ENCODE data around the gene DAPK1. TPM values are rescaled to one million over a fixed set of nuclear protein-coding genes. Genes with fewer than 3 reads are reported as not detected.

DAPK1 gene
- total and polyA plus RNA-seq, 8 donors, result 9.0 to 88.7 (median 50.7) TPM

- no peaks in the 10 kb centered on the region for H3K9me3 ChIP-seq
- intact Hi-C loops (cut with DNase I; ENCODE audit: low total_unique reads), result loop anchor here (10.0 kb wide), 1 partner anchor 128 kb away; no protein-coding TSS in a partner anchor
- no peak for DNase-seq
- peaks cover 6 to 38% (median 31%) of the 10 kb centered on the region in 4 donors for H3K36me3 ChIP-seq
- H3K4me3 ChIP-seq, result no peak overlapping the region
- H3K27me3 ChIP-seq, result no peaks in the 10 kb centered on the region
- TF ChIP-seq CTCF (IDR thresholded peaks at IDR 0.05), result no peak
- no peak for TF ChIP-seq POLR2AphosphoS5 (IDR thresholded peaks at IDR 0.05)
- TF ChIP-seq EP300 (IDR thresholded peaks at IDR 0.05), result no peak
- H3K4me1 ChIP-seq, result peaks cover 0 to 23% (median 7%) of the 10 kb centered on the region in 4 donors
- no peak overlapping the region for H3K27ac ChIP-seq
- 43 to 70% (median 46%) methylated on average over 4 of the region's 4 CpGs for whole genome bisulfite sequencing, 5 donors
These were observed 189.5 kb downstream of the DAPK1 start for GRCh38 chr9:87687207-87687606.

- Histone ChIP-seq H3K36me3 (peaks cover 5 to 57% (median 55%) of the 10 kb centered on the region in 4 donors), H3K4me3 (no peak overlapping the region), H3K27me3 (no peaks in the 10 kb centered on the region), H3K9me3 (no peaks in the 10 kb centered on the region), H3K4me1 (no peaks in the 10 kb centered on the region), H3K27ac (no peak overlapping the region)
- no peak for DNase-seq
- intact Hi-C loops (cut with DNase I; ENCODE audit: low total_unique reads), result no loop called here
- TF ChIP-seq EP300 (IDR thresholded peaks at IDR 0.05) (no peak), POLR2A (IDR thresholded peaks at IDR 0.05) (no peak), POLR2AphosphoS5 (IDR thresholded peaks at IDR 0.05) (no peak), CTCF (IDR thresholded peaks at IDR 0.05) (no peak)
- 93 to 100% (median 98%) methylated on average over 3 of the region's 3 CpGs for WGBS, 5 donors
These were observed 196.6 kb downstream of the DAPK1 start for GRCh38 chr9:87694236-87694755.

GRCh38 chr9:87695523-87695922 is 197.9 kb downstream of the DAPK1 start:
- Histone ChIP-seq H3K36me3 (peaks cover 5 to 68% (median 64%) of the 10 kb centered on the region in 4 donors), H3K4me3 (no peak overlapping the region), H3K9me3 (no peaks in the 10 kb centered on the region), H3K27me3 (no peaks in the 10 kb centered on the region), H3K4me1 (no peaks in the 10 kb centered on the region), H3K27ac (no peak overlapping the region)
- 67 to 93% (median 76%) methylated on average over 1 of the region's 1 CpG for WGBS, 5 donors
- intact Hi-C loops (cut with DNase I; ENCODE audit: low total_unique reads), result no loop called here
- TF ChIP-seq POLR2AphosphoS5 (IDR thresholded peaks at IDR 0.05) (no peak), CTCF (IDR thresholded peaks at IDR 0.05) (no peak), EP300 (IDR thresholded peaks at IDR 0.05) (no peak), POLR2A (IDR thresholded peaks at IDR 0.05) (no peak)
- DNase-seq, result no peak

- Histone ChIP-seq H3K4me3 (no peak overlapping the region), H3K36me3 (peaks cover 5 to 74% (median 71%) of the 10 kb centered on the region in 4 donors), H3K27me3 (no peaks in the 10 kb centered on the region), H3K27ac (no peak overlapping the region), H3K4me1 (no peaks in the 10 kb centered on the region), H3K9me3 (no peaks in the 10 kb centered on the region)
- intact Hi-C loops (cut with DNase I; ENCODE audit: low total_unique reads), result no loop called here
- DNase-seq, result no peak
- WGBS, 5 donors, result 82 to 88% (median 86%) methylated on average over 7 of the region's 7 CpGs
- no peak for TF ChIP-seq POLR2A (IDR thresholded peaks at IDR 0.05)
- no peak for TF ChIP-seq POLR2AphosphoS5 (IDR thresholded peaks at IDR 0.05)
- no peak for TF ChIP-seq EP300 (IDR thresholded peaks at IDR 0.05)
- TF ChIP-seq CTCF (IDR thresholded peaks at IDR 0.05), result no peak
These were observed 199.0 kb downstream of the DAPK1 start for GRCh38 chr9:87696641-87697040.

Measured in stomach (tissue), 9 donors.